ENCODE measurements around the gene DACH1. TPM values are rescaled to one million over a fixed set of nuclear protein-coding genes. Genes with fewer than 3 reads are reported as not detected.

Gene DACH1
- total RNA-seq, 1 experiment from 2014 or later = 0.11 TPM

DNA sequence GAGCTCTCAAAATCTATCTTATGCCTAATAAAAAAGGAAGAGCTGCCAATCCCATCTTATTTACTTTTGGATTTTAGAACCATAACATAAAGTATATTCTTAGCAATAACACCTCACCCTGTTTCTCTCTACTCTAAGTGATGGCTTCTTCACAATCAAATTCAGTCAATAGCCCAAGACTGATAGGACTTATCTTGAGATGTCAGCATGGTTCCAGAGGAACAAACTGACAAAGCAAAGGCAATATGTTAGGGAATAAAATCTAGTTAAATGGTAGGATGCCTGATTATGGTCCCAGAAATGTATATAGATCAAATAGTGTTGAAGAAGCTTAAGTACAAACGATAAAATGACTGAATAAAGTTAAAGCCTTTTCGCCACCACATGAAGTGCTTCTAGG is 36.3 kb downstream of the DACH1 start:
- no peak overlapping the region for H3K27ac ChIP-seq (ENCODE audit: low read depth, low read length, poor library complexity, severe bottlenecking)
- DNase-seq (ENCODE audit: low spot score) = no peak
- peaks cover 54% of the 10 kb centered on the region for H3K27me3 ChIP-seq (replicated peaks; ENCODE audit: insufficient read depth, low read depth, low read length, poor library complexity)
- no peaks in the 10 kb centered on the region for H3K36me3 ChIP-seq (ENCODE audit: insufficient read depth, low read length, poor library complexity, severe bottlenecking)
- no peak overlapping the region for H3K4me3 ChIP-seq (ENCODE audit: low read depth, low read length, poor library complexity, severe bottlenecking)
- no peaks in the 10 kb centered on the region for H3K9me3 ChIP-seq (ENCODE audit: low read depth, low read length, poor library complexity, severe bottlenecking)
- intact Hi-C loops (cut with micrococcal nuclease; ENCODE audit: unreplicated experiment) = no loop called here
- ChIA-PET POLR2A (ENCODE audit: low non-redundant PET) (no interaction called here), CTCF (no interaction called here)
- no TSS peak for BruUV-seq (replicated peaks)
- H3K4me1 ChIP-seq (ENCODE audit: insufficient read depth, low read length, poor library complexity, severe bottlenecking) = no peaks in the 10 kb centered on the region
- no peak for TF ChIP-seq CTCF (conservative IDR thresholded peaks at IDR 0.05; ENCODE audit: low read depth, low read length)
- no peak for TF ChIP-seq EZH2 (IDR thresholded peaks at IDR 0.05; ENCODE audit: borderline replicate concordance, low read depth, low read length, poor library complexity, severe bottlenecking)

- Histone ChIP-seq H3K27ac (ENCODE audit: low read depth, low read length, poor library complexity, severe bottlenecking) (no peak overlapping the region), H3K4me3 (ENCODE audit: low read depth, low read length, poor library complexity, severe bottlenecking) (no peak overlapping the region), H3K9me3 (ENCODE audit: low read depth, low read length, poor library complexity, severe bottlenecking) (no peaks in the 10 kb centered on the region), H3K27me3 (replicated peaks; ENCODE audit: insufficient read depth, low read depth, low read length, poor library complexity) (peaks cover 54% of the 10 kb centered on the region), H3K4me1 (ENCODE audit: insufficient read depth, low read length, poor library complexity, severe bottlenecking) (no peaks in the 10 kb centered on the region), H3K36me3 (ENCODE audit: insufficient read depth, low read length, poor library complexity, severe bottlenecking) (no peaks in the 10 kb centered on the region)
- TF ChIP-seq CTCF (conservative IDR thresholded peaks at IDR 0.05; ENCODE audit: low read depth, low read length) (no peak), EZH2 (IDR thresholded peaks at IDR 0.05; ENCODE audit: borderline replicate concordance, low read depth, low read length, poor library complexity, severe bottlenecking) (no peak)
- POLR2A ChIA-PET (ENCODE audit: low non-redundant PET) = no interaction called here
- no peak for DNase-seq (ENCODE audit: low spot score)
- intact Hi-C loops (cut with micrococcal nuclease; ENCODE audit: unreplicated experiment) = no loop called here
- CTCF ChIA-PET = no interaction called here
- no TSS peak for BruUV-seq (replicated peaks)
Observed at GRCh38 chr13:71830323-71830722, 36.7 kb downstream of the DACH1 start.

DNA sequence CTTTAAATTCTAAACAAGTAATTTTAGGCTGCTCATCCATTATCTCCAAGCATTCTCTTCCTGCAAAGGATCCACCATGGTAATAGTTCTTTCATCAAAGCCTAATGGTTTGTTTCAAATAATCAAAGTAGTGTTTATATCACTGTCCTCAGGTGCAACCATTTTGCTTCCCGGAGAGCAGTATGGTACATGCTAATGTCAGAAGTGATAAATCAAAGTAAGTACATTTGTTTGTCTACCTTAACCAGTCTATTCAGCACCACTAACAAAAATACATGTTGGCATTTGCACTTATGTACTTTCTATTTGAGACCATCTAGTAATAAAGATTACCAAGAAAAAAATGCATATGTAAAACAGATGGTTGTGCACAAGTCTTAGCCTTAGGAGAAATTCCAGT is 37.5 kb downstream of the DACH1 start:
- Histone ChIP-seq H3K4me3 (ENCODE audit: low read depth, low read length, poor library complexity, severe bottlenecking) (no peak overlapping the region), H3K4me1 (ENCODE audit: insufficient read depth, low read length, poor library complexity, severe bottlenecking) (no peaks in the 10 kb centered on the region), H3K27me3 (replicated peaks; ENCODE audit: insufficient read depth, low read depth, low read length, poor library complexity) (peaks cover 54% of the 10 kb centered on the region), H3K9me3 (ENCODE audit: low read depth, low read length, poor library complexity, severe bottlenecking) (no peaks in the 10 kb centered on the region), H3K36me3 (ENCODE audit: insufficient read depth, low read length, poor library complexity, severe bottlenecking) (no peaks in the 10 kb centered on the region), H3K27ac (ENCODE audit: low read depth, low read length, poor library complexity, severe bottlenecking) (no peak overlapping the region)
- no peak for TF ChIP-seq EZH2 (IDR thresholded peaks at IDR 0.05; ENCODE audit: borderline replicate concordance, low read depth, low read length, poor library complexity, severe bottlenecking)
- TF ChIP-seq CTCF (conservative IDR thresholded peaks at IDR 0.05; ENCODE audit: low read depth, low read length) = no peak
- ChIA-PET POLR2A (ENCODE audit: low non-redundant PET) (no interaction called here), CTCF (no interaction called here)
- intact Hi-C loops (cut with micrococcal nuclease; ENCODE audit: unreplicated experiment) = no loop called here
- DNase-seq (ENCODE audit: low spot score) = no peak
- no TSS peak for BruUV-seq (replicated peaks)
